ENCODE measurements around the gene TNK1. TPM values are rescaled to one million over a fixed set of nuclear protein-coding genes. Genes with fewer than 3 reads are reported as not detected.

The TNK1 gene
- total RNA-seq: 2.6 and 4.6 TPM in 2 replicates

DNA sequence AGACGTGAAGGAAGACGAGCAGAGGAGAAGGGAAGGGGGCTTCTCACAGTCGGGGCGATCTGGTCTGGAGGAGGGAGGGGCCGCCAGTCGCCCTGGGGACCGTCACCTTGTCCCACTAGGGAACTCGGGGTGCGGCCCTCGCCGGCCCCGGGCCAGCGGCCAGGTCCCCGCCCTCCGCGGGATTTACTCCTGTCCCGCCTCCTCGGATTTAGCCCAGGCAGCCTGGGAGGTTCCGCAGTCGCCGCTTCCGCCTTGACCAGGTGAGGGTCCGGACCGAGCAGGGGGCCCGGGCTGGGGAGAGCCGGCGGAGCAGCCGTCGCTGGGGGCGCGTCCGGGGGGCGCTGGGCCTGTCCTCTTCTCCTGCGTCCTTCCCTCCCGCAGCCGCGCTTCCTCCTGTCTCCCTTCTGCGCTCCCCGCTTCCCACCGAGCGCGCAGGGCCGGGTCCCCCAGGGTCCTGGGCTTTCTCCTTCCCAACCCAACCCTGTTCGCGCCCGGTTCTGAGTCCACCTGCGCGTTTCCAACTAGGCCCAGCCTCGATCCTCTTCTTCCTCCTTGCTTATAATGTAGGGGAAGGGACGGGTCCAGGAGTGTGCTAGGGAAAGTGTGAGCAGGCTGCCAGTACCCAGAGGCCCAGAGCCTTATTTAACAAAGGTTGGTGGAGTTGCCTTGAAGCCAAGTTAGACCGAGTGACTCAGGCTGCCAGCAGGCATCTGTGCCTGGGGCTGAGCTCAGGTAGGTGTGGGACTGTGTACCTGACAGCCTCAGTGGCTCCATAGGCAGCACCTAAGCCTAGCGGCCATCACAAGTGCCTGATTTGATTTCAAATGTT is at the start of gene TNK1:
Gene TNK1, plus strand, starts transcription at position 235 of the 829 bp plus-strand sequence. CDS start 1,838 bp downstream, outside the sequence.

DNA sequence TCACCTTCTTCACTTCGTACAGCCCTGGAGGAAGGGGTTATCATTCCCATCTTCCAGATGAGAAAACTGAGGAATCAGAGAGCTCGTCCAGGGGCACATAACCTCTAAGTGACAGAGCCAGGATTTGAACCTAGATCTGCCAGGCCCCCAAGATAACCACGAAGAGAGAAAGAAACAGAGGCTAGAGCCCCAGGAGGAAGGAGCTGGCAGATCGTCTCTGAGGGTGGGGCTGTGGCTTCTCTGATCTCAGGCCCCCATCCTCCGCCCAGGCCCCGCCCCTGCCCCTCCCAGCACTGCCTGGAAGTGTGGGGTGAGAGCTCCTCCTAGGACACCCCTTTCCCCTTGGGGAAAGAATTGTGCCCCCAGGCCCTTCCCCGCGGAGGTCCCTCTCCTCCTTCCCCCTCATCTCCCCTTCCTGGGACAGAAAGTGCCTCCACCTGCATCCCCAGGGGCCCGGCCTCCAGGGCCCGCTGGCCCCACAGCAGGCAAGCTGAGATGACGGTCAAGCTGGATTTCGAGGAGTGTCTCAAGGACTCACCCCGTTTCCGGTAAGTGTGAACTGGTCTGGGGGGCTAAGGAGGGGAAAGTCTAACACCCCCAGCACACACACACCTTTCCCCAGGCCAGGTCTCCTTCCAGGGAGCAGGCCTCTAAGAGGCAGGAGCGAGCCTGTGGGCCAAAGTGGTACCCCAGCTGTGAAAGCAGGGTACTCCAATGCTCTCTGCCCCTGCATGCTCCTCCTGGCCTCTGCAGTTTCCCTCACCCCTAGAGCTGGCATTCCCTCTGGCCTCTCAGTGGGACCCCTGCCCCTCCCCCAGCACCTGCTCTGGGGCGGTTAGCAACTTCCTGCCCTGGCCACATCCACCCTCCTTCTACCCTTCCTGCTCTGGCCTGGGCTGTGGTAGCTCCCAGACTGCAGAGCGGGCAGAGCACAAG is 44.4 kb upstream of the TNK1 start, which contains the start of gene ACAP1:
Gene ACAP1, plus strand, starts transcription at position 290 of the 936 bp plus-strand sequence. Its CDS starts 206 bp downstream, at position 496.

DNA sequence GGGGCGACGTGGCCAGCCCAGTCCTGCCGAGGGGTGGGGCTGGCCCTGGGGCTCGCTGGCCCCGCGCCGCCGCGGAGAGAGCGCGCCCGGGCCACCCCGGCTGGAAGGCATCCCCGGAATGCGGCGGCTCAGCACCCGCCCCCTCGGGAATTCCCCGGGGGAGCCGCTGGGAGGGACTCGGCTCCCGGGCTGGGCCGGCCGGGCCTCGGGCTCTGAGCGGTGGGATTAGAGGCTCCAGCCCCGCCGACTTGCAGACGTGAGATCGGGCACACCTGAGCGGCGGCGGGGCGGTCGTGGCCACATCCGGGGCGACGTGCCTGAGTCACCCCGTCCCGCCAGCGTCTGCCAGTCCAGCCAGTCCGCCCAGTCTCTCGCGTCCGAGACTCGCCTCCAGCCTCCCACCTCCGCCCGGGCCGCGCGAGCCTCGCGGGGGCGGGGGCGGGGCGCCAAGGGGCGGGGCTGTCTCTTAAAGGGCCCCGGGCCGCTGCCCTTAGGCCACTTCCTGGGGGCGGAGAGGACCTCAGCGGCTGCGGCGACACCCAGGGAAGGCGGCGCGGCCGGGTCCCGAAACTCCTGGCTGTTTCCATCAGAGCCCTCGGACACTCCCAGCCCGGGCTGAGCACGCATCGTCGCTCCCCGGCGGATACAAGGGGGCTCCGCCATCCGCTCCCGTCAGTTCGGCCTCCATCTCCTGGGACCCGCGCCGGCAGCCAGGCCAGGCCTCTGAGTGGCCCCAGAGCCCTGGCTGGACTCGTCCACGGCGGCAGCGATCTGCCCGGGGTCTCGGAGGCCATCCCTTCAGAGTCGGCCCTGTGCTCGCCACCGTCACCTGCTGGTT is 29.0 kb upstream of the TNK1 start, which contains the start of gene KCTD11:
Gene KCTD11, plus strand, starts transcription at position 498 of the 838 bp plus-strand sequence.

DNA sequence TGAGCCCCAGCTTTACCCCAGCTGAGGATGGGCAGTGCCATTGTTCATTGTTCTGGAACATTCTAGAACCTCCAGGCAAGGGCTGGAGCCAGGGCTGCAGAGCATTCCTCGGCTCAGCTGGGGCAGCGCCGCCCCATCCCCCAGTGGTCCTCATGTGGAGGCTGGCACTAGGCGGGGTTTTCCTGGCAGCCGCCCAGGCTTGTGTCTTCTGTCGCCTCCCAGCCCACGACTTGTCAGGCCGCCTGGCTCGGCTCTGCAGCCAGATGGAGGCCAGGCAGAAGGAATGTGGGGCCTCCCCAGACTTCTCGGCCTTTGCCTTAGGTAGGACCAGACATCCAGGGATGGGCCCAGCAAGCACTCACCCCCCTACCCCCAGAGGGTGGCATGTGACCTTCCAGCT is 25.8 kb upstream of the TNK1 start, which contains the start of gene TMEM95:
Gene TMEM95, plus strand, starts transcription at position 104 of the 400 bp plus-strand sequence. Its CDS starts 49 bp downstream, at position 153.

DNA sequence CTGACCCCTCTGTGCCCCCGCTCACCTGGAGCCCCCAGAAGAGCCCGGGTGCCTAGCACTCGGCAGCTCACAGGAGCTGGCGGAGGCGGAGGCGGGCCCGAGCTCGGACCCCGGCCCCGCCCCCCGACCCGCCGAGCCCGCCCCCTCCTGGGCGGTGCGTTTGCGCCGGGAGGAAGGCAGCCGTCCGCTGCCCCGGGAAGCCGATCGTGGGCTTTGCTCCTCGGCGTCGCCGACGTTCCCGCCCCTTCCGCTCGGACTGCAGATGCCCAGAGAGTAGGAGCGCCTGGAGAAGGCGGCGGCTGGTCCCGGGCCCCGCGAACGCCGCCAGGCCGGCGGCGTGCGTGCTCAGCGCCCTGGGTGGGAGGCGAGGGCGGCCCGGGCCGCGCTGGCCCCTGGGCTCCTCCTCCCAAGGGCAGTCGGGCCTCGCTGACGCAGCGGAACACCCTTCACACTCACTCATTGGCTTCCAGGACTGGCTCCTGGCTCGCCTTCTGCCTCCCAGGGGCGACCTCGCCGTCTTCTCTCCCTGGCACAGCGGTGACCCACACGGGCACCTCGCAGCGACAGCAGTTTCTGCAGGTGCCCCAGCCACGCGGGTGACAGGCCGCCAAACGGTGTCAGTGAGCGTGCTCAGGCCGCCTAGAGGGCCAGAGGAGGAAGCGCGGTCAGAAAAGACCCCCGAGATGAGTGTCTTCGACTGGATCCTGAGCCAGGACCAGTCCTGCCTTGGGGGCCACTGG is 13.7 kb downstream of the TNK1 start, which contains the start of gene PLSCR3:
Gene PLSCR3, minus strand, starts transcription at position 74 of the 740 bp plus-strand sequence. CDS start 415 bp downstream, outside the sequence.

DNA sequence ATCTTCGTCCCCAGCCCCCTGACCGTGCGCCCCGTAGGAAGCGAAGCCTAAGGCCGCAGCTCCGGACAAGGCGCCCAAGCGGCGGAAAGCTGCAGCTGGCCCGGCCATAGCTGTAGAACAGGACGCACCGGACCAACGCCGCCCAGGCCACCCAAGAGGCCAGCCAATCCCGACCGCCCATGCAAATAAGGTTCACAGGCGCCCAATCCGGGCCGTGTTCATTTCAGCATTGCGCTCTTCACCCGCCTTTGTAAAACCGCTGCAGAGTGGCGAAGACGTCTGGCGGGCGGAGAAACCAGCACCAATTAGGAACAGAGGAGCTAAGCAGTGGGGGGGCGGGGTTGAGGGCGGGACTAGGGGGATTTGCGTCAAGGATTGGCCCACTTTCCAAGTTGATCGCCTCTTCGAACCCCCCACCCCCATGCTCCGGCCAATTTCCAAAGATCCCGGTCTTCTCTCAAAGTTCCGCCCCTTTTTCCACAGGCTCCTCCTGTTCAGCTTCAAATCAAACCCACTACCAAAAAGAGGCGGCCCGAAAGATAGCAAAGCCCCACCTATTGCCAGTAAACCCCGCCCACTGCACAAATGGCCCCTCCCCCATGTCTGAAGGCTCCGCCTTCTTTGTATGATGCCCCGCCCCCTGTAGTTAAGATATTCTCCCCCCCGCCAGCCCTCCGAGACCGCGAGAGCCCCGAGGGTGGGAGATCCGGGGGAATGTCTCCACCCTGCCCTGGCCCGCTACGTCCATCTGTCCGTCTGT is 23.3 kb downstream of the TNK1 start, which contains the start of gene TMEM256:
Gene TMEM256, minus strand, starts transcription at position 121 of the 760 bp plus-strand sequence. Its CDS starts 13 bp downstream, at position 108.

DNA sequence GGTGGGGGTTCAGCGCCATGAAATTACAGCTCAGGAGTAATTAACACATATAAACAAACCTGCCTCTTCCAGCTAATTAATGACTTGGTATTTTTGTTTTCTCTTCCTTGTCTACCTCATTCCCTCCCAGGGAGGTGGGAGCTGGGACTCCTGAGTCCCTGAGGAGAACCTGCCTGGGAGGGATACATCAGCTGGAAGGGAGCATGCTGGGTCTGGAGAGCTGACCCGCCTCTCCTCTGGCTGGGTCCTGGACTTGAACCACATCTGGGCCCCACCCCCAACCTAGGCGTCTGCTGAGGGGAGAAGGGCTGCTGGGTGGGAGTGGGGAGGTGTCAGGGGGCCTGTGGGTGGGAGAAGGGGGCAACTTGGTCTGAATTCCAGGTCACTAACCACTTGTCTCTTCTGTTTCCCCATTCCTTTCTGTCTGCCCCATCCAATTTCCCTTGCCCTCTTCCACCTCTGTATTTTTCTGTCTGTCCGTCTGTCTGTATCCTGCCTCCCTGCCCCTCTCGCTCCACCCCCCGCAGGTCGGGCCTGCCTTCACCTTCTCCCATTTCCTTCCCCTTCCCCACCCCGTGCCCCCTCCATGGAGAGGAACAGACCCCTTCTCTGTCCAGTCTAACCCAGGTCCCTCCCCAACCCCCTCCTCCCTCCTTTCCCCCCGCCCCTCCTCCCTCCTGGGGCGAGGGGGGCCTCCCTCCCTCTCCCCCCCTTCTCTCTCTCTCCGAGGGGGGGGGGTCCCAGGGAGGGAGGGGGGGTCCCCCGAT is 26.8 kb downstream of the TNK1 start, which contains the start of gene NLGN2:
Gene NLGN2, plus strand, starts transcription at position 361 of the 767 bp plus-strand sequence. CDS start 411 bp downstream, outside the sequence.

DNA sequence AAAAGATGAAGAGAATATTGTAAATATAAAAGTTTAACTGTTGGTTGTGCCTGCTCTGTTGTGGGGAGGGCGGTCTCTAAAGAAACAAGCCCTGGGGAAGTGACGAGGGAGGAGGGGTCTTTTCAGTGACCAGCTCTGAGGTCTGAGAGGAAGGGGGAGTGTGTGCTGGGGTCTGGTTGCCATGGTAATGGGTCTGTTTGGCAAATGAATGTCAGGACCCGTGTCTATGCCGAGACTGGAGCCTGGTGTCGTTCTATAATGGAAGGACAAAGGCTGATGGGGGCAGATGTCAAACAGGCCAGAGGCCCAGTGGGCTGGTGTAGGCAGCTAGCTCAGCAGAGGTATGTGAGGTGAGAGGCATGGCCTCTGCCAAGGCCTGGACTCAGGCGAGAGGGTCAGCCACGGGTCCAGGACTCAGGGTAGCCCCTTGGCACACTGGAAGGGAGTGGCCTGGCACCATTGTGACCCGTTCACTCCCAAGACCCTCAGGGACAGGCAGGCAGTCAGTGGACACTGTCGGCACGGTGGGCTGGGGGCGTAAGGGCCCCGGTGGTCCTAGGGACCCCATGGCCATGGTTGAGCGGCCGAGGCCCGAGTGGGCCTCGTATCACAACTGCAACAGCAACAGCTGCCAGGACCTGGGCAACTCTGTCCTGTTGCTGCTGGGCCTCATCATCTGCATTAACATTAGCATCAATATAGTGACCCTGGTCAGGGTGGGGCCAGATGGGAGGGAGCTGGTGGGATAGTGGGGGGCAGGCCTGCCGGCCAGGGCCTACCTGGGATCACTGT is 39.1 kb downstream of the TNK1 start, which contains the start of gene SPEM1:
Gene SPEM1, plus strand, starts transcription at position 506 of the 792 bp plus-strand sequence. Its CDS starts 61 bp downstream, at position 567.

DNA sequence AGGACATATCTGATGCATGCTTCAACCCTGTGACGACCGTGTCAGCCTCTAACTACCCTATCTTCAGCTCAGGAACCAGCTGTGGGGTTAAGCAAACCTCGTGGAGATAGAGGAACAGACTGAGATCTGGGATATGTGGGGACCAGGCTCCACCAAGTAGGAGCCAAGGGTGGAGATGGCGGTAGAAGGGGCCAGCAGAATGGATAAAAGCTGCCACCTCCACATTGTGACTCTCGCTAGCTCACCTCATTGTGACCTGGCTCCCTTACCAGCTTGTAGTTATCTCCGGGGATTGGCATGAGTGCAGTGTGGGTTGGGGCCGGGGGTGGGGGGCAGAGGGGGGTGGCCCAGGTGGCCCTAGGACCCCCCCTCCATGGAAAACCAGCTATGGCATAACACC is 44.4 kb downstream of the TNK1 start, which contains the start of gene SPEM2:
Gene SPEM2, plus strand, starts transcription at position 301 of the 400 bp plus-strand sequence. Its CDS starts 73 bp downstream, at position 374.

DNA sequence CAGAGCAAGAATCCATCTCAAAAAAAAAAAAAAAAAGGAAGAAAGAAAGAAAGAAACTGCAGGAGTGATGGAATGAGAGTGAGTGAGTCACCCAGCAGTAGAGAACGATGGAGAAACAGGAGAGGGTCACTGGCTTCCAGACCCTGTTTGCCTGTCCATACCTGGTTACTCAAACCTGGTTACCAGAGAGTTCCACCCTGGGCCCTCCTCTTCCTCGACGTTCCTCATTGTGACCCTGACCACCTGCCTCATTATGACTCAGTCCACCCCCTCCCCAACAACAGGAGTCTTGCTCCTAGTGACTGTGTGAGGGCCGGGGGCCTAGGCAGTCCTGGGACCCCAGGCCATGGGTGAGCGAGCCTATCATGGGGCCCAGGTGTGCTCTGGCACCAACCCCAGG is 47.7 kb downstream of the TNK1 start, which contains the start of gene SPEM3:
Gene SPEM3, plus strand, starts transcription at position 301 of the 400 bp plus-strand sequence. Its CDS starts 46 bp downstream, at position 347.

Other genes with a start within 250 kb of the TNK1 start
- 0.63 and 1.6 TPM in 2 replicates for gene ASGR1, start 201.7 kb upstream of the TNK1 start, total RNA-seq
- gene DLG4, start 161.3 kb upstream of the TNK1 start, total RNA-seq: 6.7 and 13.9 TPM in 2 replicates
- 261 and 318 TPM in 2 replicates for gene ACADVL, start 161.2 kb upstream of the TNK1 start, total RNA-seq
- gene DVL2, start 146.6 kb upstream of the TNK1 start, total RNA-seq: 51.0 and 69.3 TPM in 2 replicates
- 27.4 and 45.8 TPM in 2 replicates for gene PHF23, start 141.6 kb upstream of the TNK1 start, total RNA-seq
- gene GABARAP, start 138.6 kb upstream of the TNK1 start, total RNA-seq: 262 and 715 TPM in 2 replicates
- 78.1 and 103 TPM in 2 replicates for gene CTDNEP1, start 129.4 kb upstream of the TNK1 start, total RNA-seq
- 37.9 and 42.0 TPM in 2 replicates for gene ELP5, start 128.9 kb upstream of the TNK1 start, total RNA-seq
- 12.4 and 33.1 TPM in 2 replicates for gene CLDN7, start 118.6 kb upstream of the TNK1 start, total RNA-seq
- under 0.01 and 0.76 TPM in 2 replicates for gene SLC2A4, start 99.4 kb upstream of the TNK1 start, total RNA-seq
- 0.16 and 0.63 TPM in 2 replicates for gene YBX2, start 86.5 kb upstream of the TNK1 start, total RNA-seq
- 263 and 774 TPM in 2 replicates for gene EIF5A, start 73.5 kb upstream of the TNK1 start, total RNA-seq
- gene GPS2, start 65.7 kb upstream of the TNK1 start, total RNA-seq: 42.2 and 68.3 TPM in 2 replicates
- gene NEURL4, start 51.8 kb upstream of the TNK1 start, total RNA-seq: 13.1 and 14.7 TPM in 2 replicates
- gene ACAP1, start 44.6 kb upstream of the TNK1 start, total RNA-seq: 0.38 and 0.65 TPM in 2 replicates
- gene KCTD11, start 28.9 kb upstream of the TNK1 start, total RNA-seq: 13.5 and 19.6 TPM in 2 replicates
- gene TMEM95, start 25.9 kb upstream of the TNK1 start, total RNA-seq: not detected in 2 replicates
- 69.7 and 127 TPM in 2 replicates for gene PLSCR3, start 13.4 kb downstream of the TNK1 start, total RNA-seq
- 250 and 289 TPM in 2 replicates for gene TMEM256, start 23.0 kb downstream of the TNK1 start, total RNA-seq
- gene NLGN2, start 26.8 kb downstream of the TNK1 start, total RNA-seq: 9.3 and 24.3 TPM in 2 replicates
- not detected in 2 replicates for gene SPEM1, start 39.2 kb downstream of the TNK1 start, total RNA-seq
- gene SPEM2, start 44.5 kb downstream of the TNK1 start, total RNA-seq: not detected in 2 replicates
- gene SPEM3, start 47.8 kb downstream of the TNK1 start, total RNA-seq: not detected in 2 replicates
- gene TMEM102, start 54.3 kb downstream of the TNK1 start, total RNA-seq: 12.9 and 19.5 TPM in 2 replicates
- 0.49 and 2.2 TPM in 2 replicates for gene FGF11, start 58.4 kb downstream of the TNK1 start, total RNA-seq
- 6.4 and 17.1 TPM in 2 replicates for gene CHRNB1, start 64.0 kb downstream of the TNK1 start, total RNA-seq
- gene ZBTB4, start 98.5 kb downstream of the TNK1 start, total RNA-seq: 17.9 and 31.6 TPM in 2 replicates
- gene SLC35G6, start 100.4 kb downstream of the TNK1 start, total RNA-seq: not detected in 2 replicates
- 74.3 and 158 TPM in 2 replicates for gene POLR2A, start 103.3 kb downstream of the TNK1 start, total RNA-seq
- 13.5 and 25.2 TPM in 2 replicates for gene TNFSF12, start 168.0 kb downstream of the TNK1 start, total RNA-seq
- gene TNFSF13, start 177.7 kb downstream of the TNK1 start, total RNA-seq: 0.81 and 4.7 TPM in 2 replicates
- 61.2 and 89.3 TPM in 2 replicates for gene SENP3, start 180.8 kb downstream of the TNK1 start, total RNA-seq
- 12.1 and 20.0 TPM in 2 replicates for gene CD68, start 198.5 kb downstream of the TNK1 start, total RNA-seq
- 113 and 243 TPM in 2 replicates for gene MPDU1, start 202.8 kb downstream of the TNK1 start, total RNA-seq
- 0.98 and 4.3 TPM in 2 replicates for gene SOX15, start 209.0 kb downstream of the TNK1 start, total RNA-seq
- gene FXR2, start 233.8 kb downstream of the TNK1 start, total RNA-seq: 41.2 and 42.3 TPM in 2 replicates
- 28.4 and 40.6 TPM in 2 replicates for gene SAT2, start 246.7 kb downstream of the TNK1 start, total RNA-seq
- gene SHBG, start 249.0 kb downstream of the TNK1 start, total RNA-seq: 0.89 TPM in 1 of 2 replicates, not detected in the other